ENCODE data around the gene BBOX1. TPM values are rescaled to one million over a fixed set of nuclear protein-coding genes. Genes with fewer than 3 reads are reported as not detected.
A peak's percentile ranks its signal among the peaks of the same experiment; 100 is the strongest.

BBOX1 gene
- total RNA-seq, 1 donor from 2014 or later: not detected

DNA sequence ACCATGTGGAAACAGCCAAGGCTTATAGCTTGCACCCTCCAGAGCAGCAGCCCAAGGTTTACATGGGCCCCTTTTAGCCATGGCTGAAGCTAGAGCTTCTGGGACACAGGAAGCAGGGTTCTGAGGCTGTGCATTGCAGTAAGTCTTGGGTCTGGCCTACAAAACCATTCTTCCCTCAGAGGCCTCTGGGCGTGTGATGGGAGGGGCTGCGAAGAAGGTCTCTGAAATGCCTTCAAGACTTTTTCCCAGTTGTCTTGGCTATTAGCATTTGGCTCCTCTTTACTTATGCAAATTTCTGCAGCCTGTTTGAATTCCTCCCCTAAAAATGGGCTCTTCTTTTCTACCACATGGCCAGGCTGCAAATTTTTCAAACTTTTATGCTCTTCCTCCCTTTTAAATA, 109.5 kb downstream of the BBOX1 start:
- no peak overlapping the region for H3K27ac Mint-ChIP-seq (ENCODE audit: unreplicated experiment)
- peaks cover 5% of the 10 kb centered on the region for H3K36me3 Mint-ChIP-seq (ENCODE audit: unreplicated experiment)
- TF ChIP-seq, protein P1, sequence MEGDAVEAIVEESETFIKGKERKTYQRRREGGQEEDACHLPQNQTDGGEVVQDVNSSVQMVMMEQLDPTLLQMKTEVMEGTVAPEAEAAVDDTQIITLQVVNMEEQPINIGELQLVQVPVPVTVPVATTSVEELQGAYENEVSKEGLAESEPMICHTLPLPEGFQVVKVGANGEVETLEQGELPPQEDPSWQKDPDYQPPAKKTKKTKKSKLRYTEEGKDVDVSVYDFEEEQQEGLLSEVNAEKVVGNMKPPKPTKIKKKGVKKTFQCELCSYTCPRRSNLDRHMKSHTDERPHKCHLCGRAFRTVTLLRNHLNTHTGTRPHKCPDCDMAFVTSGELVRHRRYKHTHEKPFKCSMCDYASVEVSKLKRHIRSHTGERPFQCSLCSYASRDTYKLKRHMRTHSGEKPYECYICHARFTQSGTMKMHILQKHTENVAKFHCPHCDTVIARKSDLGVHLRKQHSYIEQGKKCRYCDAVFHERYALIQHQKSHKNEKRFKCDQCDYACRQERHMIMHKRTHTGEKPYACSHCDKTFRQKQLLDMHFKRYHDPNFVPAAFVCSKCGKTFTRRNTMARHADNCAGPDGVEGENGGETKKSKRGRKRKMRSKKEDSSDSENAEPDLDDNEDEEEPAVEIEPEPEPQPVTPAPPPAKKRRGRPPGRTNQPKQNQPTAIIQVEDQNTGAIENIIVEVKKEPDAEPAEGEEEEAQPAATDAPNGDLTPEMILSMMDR (IDR thresholded peaks at IDR 0.05; ENCODE audit: partially characterized antibody, unreplicated experiment): no peak
- no peaks in the 10 kb centered on the region for H3K9me3 Mint-ChIP-seq (ENCODE audit: unreplicated experiment)
- no peak for DNase-seq
- H3K4me1 Mint-ChIP-seq (ENCODE audit: low read depth, unreplicated experiment): no peaks in the 10 kb centered on the region
- H3K27me3 Mint-ChIP-seq (ENCODE audit: unreplicated experiment): no peaks in the 10 kb centered on the region
- no peak overlapping the region for H3K4me3 Mint-ChIP-seq (ENCODE audit: unreplicated experiment)

DNA sequence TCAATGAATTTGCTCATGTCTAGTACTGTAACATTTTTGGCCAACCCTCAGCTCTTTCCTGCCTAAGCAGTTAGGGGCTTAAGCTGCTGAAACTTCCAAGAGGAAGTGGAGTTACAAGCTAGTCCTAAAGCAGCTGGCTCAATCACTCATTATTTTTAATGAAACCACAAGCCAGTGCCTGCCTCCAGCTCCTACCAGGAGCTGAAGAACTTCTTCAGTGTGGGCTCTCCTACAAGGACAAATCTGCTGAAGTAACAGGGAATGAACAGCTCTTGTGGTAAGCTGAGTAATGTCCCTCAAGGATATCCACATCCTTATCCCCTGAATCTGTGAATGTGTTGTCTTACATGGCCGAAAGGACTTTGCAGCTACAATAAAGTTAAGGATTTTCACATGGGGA, 112.5 kb downstream of the BBOX1 start:
- no peaks in the 10 kb centered on the region for H3K9me3 Mint-ChIP-seq (ENCODE audit: unreplicated experiment)
- no peak overlapping the region for H3K27ac Mint-ChIP-seq (ENCODE audit: unreplicated experiment)
- DNase-seq: no peak

GRCh38 chr11:27158456-27159334, 118.1 kb downstream of the BBOX1 start:
- H3K27ac Mint-ChIP-seq (ENCODE audit: unreplicated experiment): no peak overlapping the region
- H3K9me3 Mint-ChIP-seq (ENCODE audit: unreplicated experiment): no peaks in the 10 kb centered on the region
- no peak overlapping the region for H3K4me3 Mint-ChIP-seq (ENCODE audit: unreplicated experiment)
- H3K36me3 Mint-ChIP-seq (ENCODE audit: unreplicated experiment): no peaks in the 10 kb centered on the region
- H3K4me1 Mint-ChIP-seq (ENCODE audit: low read depth, unreplicated experiment): no peaks in the 10 kb centered on the region
- DNase-seq: peak; percentile 34
- no peaks in the 10 kb centered on the region for H3K27me3 Mint-ChIP-seq (ENCODE audit: unreplicated experiment)
- TF ChIP-seq, protein P1 (IDR thresholded peaks at IDR 0.05; ENCODE audit: partially characterized antibody, unreplicated experiment): peak; percentile 65

More for the DNA sequence above, 112.5 kb downstream of the BBOX1 start:
- Mint-ChIP-seq H3K4me1 (ENCODE audit: low read depth, unreplicated experiment) (no peaks in the 10 kb centered on the region), H3K4me3 (ENCODE audit: unreplicated experiment) (no peak overlapping the region), H3K27me3 (ENCODE audit: unreplicated experiment) (no peaks in the 10 kb centered on the region), H3K36me3 (ENCODE audit: unreplicated experiment) (peaks cover 5% of the 10 kb centered on the region)
- TF ChIP-seq, protein P1 (IDR thresholded peaks at IDR 0.05; ENCODE audit: partially characterized antibody, unreplicated experiment): no peak

- no peaks in the 10 kb centered on the region for H3K36me3 Mint-ChIP-seq (ENCODE audit: unreplicated experiment)
- no peak overlapping the region for H3K4me3 Mint-ChIP-seq (ENCODE audit: unreplicated experiment)
- TF ChIP-seq, protein P1 (IDR thresholded peaks at IDR 0.05; ENCODE audit: partially characterized antibody, unreplicated experiment): no peak
- no peaks in the 10 kb centered on the region for H3K27me3 Mint-ChIP-seq (ENCODE audit: unreplicated experiment)
- no peak for DNase-seq
- H3K9me3 Mint-ChIP-seq (ENCODE audit: unreplicated experiment): no peaks in the 10 kb centered on the region
- no peaks in the 10 kb centered on the region for H3K4me1 Mint-ChIP-seq (ENCODE audit: low read depth, unreplicated experiment)
- H3K27ac Mint-ChIP-seq (ENCODE audit: unreplicated experiment): no peak overlapping the region
Observed at GRCh38 chr11:27159335-27159679, 118.7 kb downstream of the BBOX1 start.

DNA sequence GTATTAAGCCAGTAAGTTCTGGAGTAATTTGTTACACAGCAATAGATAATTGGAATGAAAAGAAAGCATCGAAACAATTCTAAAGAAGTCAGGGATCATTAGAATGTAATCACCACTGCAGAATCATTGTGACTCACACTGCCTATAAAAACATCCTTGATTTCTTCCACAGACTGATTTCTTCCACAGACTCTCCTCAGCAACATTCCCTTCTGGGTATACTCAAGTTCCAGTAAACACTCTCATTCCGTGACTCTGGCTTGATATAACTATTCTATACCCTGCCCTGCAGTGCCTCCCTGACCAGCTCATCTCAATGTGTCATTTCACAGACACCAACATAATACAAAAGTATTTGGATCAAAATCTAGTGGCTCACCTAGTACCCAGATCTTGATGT, 120.5 kb downstream of the BBOX1 start:
- DNase-seq: no peak
- no peak overlapping the region for H3K4me3 Mint-ChIP-seq (ENCODE audit: unreplicated experiment)
- TF ChIP-seq, protein P1 (IDR thresholded peaks at IDR 0.05; ENCODE audit: partially characterized antibody, unreplicated experiment): no peak
- H3K27me3 Mint-ChIP-seq (ENCODE audit: unreplicated experiment): no peaks in the 10 kb centered on the region
- no peak overlapping the region for H3K27ac Mint-ChIP-seq (ENCODE audit: unreplicated experiment)
- no peaks in the 10 kb centered on the region for H3K4me1 Mint-ChIP-seq (ENCODE audit: low read depth, unreplicated experiment)
- H3K9me3 Mint-ChIP-seq (ENCODE audit: unreplicated experiment): no peaks in the 10 kb centered on the region
- H3K36me3 Mint-ChIP-seq (ENCODE audit: unreplicated experiment): no peaks in the 10 kb centered on the region
